ENCODE measurements around the gene TEX2.

TEX2 gene, protein sequence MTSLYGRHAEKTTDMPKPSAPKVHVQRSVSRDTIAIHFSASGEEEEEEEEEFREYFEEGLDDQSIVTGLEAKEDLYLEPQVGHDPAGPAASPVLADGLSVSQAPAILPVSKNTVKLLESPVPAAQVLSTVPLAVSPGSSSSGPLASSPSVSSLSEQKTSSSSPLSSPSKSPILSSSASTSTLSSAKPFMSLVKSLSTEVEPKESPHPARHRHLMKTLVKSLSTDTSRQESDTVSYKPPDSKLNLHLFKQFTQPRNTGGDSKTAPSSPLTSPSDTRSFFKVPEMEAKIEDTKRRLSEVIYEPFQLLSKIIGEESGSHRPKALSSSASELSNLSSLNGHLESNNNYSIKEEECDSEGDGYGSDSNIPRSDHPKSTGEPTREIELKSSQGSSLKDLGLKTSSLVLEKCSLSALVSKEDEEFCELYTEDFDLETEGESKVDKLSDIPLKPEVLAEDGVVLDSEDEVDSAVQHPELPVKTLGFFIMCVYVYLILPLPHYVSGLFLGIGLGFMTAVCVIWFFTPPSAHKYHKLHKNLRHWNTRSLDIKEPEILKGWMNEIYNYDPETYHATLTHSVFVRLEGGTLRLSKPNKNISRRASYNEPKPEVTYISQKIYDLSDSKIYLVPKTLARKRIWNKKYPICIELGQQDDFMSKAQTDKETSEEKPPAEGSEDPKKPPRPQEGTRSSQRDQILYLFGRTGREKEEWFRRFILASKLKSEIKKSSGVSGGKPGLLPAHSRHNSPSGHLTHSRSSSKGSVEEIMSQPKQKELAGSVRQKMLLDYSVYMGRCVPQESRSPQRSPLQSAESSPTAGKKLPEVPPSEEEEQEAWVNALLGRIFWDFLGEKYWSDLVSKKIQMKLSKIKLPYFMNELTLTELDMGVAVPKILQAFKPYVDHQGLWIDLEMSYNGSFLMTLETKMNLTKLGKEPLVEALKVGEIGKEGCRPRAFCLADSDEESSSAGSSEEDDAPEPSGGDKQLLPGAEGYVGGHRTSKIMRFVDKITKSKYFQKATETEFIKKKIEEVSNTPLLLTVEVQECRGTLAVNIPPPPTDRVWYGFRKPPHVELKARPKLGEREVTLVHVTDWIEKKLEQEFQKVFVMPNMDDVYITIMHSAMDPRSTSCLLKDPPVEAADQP

DNA sequence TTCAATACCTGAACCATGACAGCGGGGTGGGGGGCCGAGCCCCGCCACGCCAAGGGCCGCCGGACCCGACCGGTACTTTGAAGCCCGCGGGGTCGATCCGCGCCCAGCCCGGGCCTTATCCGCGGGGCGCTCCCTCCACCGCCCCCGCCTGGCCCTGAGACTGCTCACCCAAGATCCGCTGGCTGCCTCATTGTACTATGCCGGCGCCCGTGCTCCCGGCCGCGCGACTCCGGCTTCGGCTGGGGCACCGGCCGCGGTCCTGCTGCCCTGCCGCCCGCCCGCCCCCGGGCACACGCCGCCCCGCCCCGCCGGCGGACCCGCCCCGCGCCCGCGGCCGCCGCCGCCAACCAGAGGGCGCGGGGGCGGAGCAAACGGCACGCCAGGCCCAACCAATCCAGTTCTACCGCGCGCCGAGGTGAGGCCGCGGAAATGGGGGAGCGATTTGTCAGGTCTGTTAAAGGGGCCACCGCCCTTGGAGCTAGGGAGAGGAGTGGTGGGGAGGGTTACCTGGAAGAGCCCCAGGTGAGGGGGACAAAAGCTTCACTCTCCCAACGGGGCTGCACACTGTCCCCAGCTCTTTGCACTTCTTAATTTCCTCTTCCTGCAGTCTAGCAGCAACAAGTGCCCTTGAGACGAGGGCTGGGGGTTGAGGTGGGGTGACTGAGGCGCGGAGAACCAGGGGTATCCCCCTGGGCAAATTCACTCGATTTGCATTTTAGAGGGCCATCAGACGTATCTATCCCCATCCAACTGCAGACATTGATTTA, at the start of gene TEX2:
TSS of gene TEX2 (minus strand) at position 261 of the 767 bp plus-strand sequence. CDS start 49,043 bp downstream, outside the sequence.
- DNase-seq, result peak; percentile 94

DNA sequence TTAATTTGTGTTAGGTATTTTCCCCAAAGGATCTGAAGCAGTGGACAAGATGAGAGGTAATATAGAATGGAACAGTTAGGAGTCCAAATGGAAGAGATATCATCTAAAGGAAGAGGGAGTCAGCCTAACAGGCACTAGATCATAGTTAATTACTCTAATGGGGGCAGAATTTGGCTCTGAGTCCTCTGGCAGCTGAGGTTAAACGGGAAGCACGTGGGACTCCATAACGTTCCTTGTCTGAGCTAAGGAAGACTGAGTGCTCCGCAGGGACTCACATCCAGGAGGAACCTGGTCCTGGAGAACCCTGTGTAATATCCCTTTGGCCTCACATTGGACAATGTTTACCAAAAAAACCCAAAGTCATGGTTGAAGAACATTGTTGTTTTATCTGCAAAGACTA, 46.6 kb upstream of the TEX2 start:
- no peak for DNase-seq

DNA sequence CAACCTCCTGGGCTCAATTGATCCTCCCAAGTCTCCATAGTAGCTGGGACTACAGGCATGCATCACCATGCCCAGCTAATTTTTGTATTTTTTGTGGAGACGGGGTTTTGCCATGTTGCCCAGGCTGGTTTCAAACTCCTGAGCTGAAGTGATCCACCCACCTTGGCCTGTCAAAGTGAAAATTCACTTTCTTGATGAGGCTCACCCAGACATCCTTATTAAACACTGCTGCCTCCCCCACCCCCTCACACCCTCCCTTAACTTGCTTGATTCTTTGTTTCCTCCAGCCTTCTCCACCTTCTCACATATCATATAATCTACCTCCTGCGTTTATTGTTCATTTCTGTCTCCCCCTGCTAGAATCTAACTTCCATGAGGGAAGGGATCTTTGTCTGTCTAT, 46.0 kb upstream of the TEX2 start:
- no peak for DNase-seq

DNA sequence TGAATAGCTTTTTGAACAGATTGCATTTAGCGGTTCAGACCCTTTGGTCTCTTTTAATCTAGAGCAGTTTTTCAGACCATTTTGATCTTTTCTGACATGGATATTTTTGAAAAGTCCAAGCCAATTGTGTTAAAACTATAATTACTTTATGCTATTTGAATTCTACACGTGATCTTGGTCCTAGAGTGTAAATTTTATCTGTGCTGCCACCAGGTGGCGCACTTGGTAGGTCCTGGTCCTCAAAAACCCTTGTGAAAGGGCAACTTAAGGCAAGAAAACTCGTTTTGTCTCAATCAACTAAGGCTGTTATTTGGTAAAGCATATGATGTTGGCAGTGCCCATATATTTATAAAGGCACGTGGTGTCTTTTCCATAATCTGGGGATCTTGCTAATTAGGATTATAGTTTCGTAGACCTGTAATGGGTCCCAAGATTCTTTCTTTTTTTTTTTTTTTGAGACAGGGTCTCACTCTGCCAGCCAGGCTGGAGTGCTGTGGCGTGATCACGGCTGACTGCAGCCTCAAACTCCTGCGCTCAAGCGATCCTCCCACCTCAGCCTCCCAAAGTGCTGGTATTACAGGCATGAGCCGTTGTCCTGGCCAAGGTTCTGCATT, 43.9 kb upstream of the TEX2 start:
- peak; percentile 31 for DNase-seq

DNA sequence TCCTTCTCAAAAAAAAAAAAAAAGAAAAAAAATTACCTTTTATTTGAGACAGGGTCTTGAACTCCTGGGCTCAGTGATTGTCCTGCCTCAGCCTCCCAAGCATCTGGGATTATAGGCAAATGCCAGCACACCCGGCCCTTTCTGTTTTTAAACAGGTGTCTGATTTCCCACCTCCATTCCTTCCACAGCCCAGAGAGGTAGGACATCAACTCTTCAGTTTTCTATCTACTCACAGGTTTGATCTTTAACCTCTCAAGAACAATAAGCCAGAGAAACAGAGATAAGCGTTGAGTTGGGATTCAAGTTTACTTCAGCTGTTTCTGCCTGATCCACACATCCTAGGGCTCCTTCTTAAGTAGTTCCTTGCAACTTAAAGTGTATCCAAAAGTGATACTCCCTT, 41.5 kb upstream of the TEX2 start:
- no peak for DNase-seq

DNA sequence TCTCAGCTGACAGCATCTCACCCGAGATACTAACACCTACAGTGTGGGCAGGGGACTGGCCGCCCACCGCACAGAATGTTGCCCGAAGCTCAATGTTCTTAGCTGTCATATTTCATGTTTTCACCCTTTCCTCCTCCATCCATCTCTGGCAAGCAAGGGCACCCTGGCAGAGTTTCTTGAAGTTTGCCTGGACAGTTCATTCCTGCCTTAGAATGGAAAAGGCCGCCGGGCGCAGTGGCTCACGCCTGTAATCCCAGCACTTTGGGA, 37.6 kb upstream of the TEX2 start:
- DNase-seq, result no peak

DNA sequence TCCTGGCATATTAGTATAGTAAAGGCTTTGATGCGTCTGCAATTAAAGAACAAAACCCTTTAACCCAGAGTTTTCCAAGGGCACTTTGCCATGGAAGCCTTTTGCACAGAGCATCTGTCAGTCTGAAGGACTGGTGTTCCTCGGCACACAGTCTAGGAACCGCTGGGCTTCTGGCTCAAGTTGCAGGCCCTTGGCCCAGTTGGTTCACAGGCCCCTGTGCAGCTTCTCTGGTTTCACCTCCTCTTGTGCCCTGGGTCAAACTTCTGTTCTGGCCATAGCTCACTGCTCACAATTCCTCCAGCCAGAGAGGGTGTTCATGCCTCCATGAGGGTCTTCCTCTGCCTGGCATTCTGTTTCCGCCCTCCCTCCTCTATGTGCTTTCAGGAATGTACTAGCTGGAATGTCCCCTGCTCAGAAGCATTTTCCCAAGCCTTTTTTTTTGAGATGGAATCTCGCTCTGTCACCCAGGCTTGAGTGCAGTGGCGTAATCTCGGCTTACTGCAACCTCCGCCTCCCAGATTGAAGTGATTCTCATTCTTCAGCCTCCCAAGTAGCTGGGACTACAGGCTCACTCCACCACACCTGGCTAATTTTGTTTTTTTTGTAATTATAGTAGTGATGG, 34.5 kb upstream of the TEX2 start:
- DNase-seq, result no peak

DNA sequence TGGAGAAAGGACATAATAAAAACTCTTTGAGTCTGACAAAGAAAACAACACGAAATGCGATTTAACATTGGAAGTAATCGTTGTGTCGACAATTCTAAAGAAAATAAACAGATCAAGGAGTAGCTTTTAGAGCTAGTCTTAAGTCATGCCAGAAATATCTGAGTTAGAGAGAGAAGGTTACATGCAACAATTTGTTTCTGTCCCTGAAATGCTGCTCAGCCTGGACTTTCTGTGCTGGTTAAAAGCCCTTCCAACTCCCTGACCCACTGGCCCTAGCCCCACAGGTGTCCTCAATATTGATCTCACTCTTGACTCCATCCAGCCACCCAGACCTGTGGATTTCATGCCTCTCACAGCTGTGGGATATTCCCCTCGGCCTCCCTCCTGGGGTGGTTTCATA, 33.2 kb upstream of the TEX2 start:
- DNase-seq, result no peak

DNA sequence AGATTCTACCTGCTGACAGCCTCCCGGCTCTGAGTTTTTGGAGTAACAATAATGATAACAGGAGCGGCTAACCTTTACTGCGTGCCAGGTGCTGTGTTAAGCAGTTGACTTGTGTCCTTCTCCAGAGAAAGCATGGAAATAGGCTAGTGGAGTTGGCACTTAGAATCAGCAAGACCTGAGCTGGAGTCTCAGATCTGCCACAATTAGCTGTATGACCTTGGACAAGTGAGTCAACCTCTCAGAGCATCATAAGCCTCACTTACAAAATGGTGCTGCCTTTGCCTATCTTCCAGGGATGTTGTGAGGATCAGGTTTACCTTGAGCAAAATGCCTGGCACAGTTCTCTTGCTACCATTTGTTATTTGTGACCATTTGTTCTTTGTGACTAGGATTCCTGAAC, 32.1 kb upstream of the TEX2 start:
- no peak for DNase-seq

DNA sequence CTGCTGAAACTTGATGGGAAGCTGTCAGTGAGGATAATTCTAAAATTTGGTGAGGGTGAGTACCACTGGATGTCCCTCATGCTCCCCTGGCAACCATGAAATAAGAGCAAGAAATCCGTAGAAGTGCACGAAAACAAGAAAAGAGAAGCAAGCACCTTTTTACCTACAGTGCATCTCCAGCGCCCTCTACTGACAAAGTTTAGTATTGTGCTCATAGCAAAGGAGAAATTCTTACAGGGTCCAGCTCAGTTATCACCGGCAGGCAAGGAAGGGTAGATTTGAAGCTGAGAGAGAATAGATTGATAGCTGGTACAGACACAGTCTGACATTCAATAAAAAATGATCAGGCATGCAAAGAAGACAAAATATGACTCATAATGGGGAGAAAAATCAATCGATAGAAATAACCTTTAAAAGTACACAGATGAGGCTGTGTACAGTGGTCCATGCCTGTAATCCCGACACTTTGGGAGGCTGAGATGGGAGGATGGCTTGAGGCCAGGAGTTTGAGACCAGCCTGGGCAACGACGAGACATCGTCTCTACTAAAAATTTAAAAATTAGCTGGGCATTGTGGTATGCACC, 28.3 kb upstream of the TEX2 start:
- no peak for DNase-seq

DNA sequence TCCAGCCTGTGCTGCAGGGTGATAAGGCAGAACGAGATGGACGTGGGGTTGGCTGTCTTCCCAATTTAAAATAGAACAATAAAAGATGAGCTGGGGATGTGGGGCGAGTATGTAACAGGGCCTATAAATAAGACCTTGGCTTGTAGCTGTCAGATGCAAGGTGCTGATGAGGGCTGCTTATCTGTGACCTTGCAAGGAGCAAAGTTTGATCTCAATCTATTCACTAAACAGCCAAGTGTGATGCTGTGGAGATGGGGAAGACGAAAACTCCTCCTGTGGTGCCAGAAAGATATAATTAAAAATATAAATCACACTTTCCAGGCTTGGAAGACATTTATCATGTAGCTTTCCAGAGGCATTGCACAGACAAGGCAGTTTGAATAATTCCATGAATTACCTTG, 26.7 kb upstream of the TEX2 start:
- DNase-seq, result no peak

DNA sequence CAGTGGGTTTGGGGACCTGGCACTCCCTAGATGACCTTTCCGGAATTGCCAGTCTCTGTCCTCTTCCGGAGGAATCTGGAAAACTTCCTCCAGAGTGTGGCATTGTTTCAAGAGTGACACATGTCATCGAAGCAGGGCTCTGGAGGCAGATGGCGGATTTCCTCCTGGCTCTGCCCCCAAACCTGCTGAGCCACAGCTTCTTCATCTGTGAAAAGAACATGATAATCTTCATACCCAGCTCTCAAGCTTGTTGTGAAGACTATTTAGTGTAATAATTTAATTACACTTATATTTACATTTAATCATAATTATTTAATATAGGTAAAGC, 19.7 kb upstream of the TEX2 start:
- DNase-seq, result no peak

DNA sequence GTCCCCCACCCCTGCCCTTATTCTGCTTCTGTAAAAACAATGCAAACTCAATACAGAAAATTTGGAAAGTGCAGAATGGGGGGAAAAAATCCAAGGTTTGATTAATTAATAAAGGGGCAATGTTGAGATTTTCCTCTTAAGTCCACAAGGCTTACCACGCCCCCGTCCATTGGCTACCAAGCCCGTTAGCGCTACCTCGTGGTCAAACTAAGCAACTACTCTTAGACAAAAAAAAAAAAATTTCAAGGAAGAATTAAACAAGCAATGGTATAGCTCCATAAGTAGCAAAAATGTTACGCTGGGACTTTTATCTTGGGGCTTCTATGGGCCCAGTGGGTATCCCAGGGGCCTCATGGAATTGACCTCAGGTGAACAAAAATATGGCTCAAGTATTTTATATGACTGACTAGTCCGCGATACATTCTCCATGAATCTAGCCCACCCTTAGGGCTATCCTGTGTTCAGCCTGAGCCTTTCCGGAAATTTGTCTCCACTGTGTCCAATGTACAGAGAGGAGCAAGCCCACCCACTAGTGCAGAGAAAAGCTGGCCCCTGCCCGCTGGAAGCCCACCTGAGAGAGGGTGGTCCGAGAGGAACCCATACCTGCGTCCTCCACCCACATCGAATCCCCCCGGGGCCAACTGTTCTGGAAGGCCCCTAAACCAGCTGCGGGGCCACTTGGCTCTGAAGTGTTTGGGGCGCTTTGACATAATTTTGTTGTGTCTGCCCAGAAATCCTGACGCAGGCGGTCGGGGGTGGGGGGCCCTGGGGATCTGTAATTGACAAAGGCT, 19.1 kb upstream of the TEX2 start:
- peak; percentile 44 for DNase-seq

DNA sequence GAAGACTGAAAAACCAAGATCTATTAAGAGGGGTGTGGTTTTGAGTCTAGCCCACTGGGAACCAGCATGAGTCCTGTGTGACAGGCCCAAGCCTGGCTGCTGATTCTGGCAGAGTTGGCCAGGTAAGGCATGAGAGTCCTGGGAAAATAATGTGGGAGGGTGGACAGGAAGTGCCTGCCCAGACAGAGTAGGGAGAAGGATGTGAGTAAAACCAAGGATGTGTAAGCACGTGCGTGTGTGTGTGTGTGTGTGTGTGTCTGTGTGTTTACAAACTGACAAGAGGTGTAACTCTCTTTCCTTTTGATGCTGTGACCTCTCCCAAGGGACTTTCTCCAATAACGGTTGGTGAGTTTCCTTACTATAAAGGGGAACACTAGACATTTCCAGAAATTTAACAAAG, 15.6 kb upstream of the TEX2 start:
- no peak for DNase-seq

DNA sequence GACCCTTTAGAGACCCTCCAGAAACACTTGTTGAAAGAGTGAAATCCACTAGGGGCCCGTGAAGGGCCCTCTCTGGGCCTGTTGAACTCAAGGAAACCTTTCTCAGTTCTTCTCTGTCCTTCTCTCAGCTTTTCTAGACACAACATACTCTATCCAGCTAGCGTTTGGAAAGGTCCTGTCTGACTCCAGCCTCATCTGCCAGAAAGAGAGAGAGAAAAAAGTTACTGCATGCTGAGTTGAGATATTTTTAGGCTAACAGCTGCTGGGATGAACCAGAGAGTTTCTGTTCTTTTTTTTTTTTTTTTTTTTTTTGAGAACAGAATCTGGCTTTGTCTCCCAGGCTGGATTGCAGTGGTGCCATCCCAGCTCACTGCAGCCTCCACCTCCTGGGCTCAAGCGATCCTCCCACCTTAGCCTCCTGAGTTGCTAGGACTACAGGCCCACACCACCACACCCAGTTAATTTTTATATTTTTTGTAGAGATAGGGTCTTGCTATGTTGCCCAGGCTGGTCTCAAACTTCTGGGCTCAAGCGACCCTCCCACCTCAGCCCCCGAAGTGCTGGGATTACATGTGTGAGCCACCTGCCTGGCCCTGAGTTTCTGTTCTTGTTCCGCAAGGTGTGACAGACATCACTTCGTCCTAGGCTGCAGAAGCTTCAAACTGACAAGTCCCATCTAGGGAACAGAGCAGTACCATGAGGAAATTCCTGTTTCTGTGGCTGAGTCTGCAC, 14.9 kb upstream of the TEX2 start:
- no peak for DNase-seq

DNA sequence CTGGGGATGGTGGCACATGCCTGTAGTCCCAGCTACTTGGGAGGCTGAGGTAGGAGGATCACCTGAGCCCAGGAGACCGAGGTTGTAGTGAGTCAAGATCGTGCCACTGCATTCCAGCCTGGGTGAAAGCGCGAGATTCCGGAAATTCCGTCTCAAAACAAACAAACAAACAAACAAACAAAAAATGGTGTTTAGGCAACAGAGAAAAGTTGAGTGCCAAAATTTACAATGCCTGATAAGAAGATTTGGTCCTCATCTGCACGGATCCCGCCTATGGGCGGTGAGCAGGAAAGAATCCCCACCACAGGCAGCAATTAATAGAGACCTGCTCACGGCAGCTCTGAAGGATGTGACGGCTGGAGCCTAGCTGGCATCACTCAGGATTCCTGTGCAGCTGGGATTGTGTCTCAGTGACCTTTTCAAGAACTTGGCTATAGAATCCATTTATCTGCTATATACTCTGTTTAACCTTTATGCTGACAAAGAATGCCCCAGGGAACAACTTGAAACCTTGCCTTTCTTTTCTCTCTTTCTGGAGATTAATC, 14.0 kb upstream of the TEX2 start:
- DNase-seq, result no peak

DNA sequence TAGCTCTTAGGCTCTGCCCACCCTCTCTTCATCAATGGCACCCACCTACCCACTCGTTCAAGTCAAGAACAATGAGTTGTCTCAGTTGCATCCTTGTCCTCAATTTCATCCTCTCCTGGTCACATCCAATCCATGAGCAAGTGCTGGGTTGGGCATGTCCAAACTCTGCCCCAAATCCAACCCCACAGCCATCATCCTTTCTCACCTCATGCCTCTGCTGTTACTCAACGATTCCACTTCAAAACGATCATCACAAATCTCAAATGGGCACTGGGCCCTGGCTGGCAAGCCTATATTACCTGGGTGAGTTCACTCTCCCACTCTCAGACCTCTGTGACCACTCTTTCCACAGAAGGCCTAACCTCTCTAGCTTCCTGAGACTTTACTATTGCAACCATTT, 12.0 kb upstream of the TEX2 start:
- DNase-seq, result no peak

DNA sequence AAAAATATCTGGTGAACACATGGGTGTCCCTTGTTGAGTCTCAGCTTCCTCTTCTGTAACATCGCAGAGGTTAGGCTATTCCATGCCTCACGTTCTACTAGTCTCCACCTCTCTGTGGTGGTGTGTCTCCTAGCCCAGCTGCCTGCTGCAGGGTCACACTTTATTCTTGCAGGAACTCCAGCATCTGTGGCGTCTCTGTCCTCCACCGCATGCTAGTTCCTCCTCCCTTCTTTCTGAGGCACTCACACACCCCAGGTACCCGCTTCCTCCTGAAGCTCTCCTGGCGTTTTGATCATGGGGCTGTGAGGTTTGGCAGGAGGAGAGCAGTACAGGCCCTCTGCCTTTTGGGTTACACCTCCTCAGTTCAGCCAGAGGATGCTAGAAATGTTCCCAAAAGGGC, 9.9 kb upstream of the TEX2 start:
- DNase-seq, result no peak

DNA sequence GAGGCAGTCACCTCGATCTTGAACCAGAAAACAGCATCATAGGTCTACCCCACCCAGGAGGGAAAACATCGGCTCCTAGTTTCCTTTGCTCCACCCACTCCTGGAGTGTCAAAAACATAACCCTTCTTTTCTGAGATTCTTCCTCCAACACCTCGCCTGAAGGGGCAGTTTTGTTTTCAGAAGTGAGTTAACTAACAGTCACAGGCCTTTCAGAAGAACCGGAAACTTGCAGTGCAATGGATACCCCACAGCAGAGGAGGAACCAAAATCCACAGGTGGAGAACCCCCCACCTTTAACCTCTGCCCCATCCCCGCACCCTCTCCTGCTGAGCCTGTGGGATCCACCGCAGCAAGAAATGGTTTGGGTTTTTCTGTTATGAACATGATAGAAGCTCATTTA, 7.8 kb upstream of the TEX2 start:
- DNase-seq, result no peak

Measured in NCI-H748 treated with DMSO at 0.1 percent for 48 hours (cell line).